Choroid plexus epithelial cell (primary cell): ENCODE results near the gene TM2D1.

Experiments used
- DNase-seq: peaks from one replicate; pipeline ENCODE4 v3.0.0-alpha.2; 2010; ENCODE audit warnings: low read depth
- H3K4me3 ChIP-seq: 2 replicates; pipeline ENCODE4 v1.5.1; 2011; ENCODE audit warnings: low read depth, mild to moderate bottlenecking, control low read depth, low read length, moderate library complexity
- CTCF ChIP-seq: conservative IDR thresholded peaks from 2 replicates; pipeline ENCODE4 v1.5.1; 2011; ENCODE audit warnings: low read depth, mild to moderate bottlenecking, control low read depth, inconsistent platforms, low read length, moderate library complexity

Gene TM2D1

GRCh38 chr1:61670445-61670844, 54.5 kb downstream of the TM2D1 start:
- no peak for DNase-seq
- no peak overlapping the region for H3K4me3 ChIP-seq
- no peak for TF ChIP-seq CTCF

- no peak overlapping the region for H3K4me3 ChIP-seq
- TF ChIP-seq CTCF: no peak
- no peak for DNase-seq
These were observed 54.9 kb downstream of the TM2D1 start for GRCh38 chr1:61670016-61670415.

- DNase-seq: peak; percentile 17
- peak; percentile 55 for TF ChIP-seq CTCF
- no peak overlapping the region for H3K4me3 ChIP-seq
These were observed 65.9 kb downstream of the TM2D1 start for GRCh38 chr1:61659061-61659460.

GRCh38 chr1:61655453-61655852, 69.5 kb downstream of the TM2D1 start:
- DNase-seq: no peak
- no peak for TF ChIP-seq CTCF
- no peak overlapping the region for H3K4me3 ChIP-seq

GRCh38 chr1:61654067-61654466, 70.9 kb downstream of the TM2D1 start:
- H3K4me3 ChIP-seq: no peak overlapping the region
- TF ChIP-seq CTCF: no peak
- DNase-seq: no peak

- H3K4me3 ChIP-seq: no peak overlapping the region
- DNase-seq: no peak
- TF ChIP-seq CTCF: no peak
These were observed 75.8 kb downstream of the TM2D1 start for GRCh38 chr1:61648983-61649742.

GRCh38 chr1:61647142-61647541, 77.8 kb downstream of the TM2D1 start:
- TF ChIP-seq CTCF: no peak
- H3K4me3 ChIP-seq: no peak overlapping the region
- no peak for DNase-seq
